ENCODE measurements around the gene ARHGAP8.
"Not testable (repeated sequence)": the region's sequence is repeated elsewhere in the genome, so short reads cannot be mapped to it uniquely, and the experiment has no call there.

Gene ARHGAP8

GRCh38 chr22:44838316-44839016 is 86.1 kb downstream of the ARHGAP8 start:
- DNase-seq, result no peak

GRCh38 chr22:44839061-44839460 is 86.7 kb downstream of the ARHGAP8 start:
- DNase-seq, result no peak

- no peak for DNase-seq
Observed at GRCh38 chr22:44839721-44840120, 87.3 kb downstream of the ARHGAP8 start.

GRCh38 chr22:44840611-44841322 is 88.4 kb downstream of the ARHGAP8 start:
- DNase-seq, result no peak

- no peak for DNase-seq
Observed at GRCh38 chr22:44842417-44842816, 90.0 kb downstream of the ARHGAP8 start.

GRCh38 chr22:44845191-44845590 is 92.8 kb downstream of the ARHGAP8 start:
- no peak for DNase-seq

GRCh38 chr22:44845796-44846720 is 93.7 kb downstream of the ARHGAP8 start:
- no peak for DNase-seq

GRCh38 chr22:44846726-44847275 is 94.4 kb downstream of the ARHGAP8 start:
- DNase-seq, result no peak

GRCh38 chr22:44847380-44847779 is 95.0 kb downstream of the ARHGAP8 start:
- DNase-seq, result no peak

GRCh38 chr22:44847892-44848291 is 95.5 kb downstream of the ARHGAP8 start:
- no peak for DNase-seq

GRCh38 chr22:44848296-44848741 is 95.9 kb downstream of the ARHGAP8 start:
- DNase-seq, result no peak

- DNase-seq, result no peak
Observed at GRCh38 chr22:44848791-44849420, 96.5 kb downstream of the ARHGAP8 start.

- DNase-seq, result no peak
Observed at GRCh38 chr22:44850946-44851345, 98.6 kb downstream of the ARHGAP8 start.

- not testable (repeated sequence) for DNase-seq
Observed at GRCh38 chr22:44854641-44855040, 102.3 kb downstream of the ARHGAP8 start.

GRCh38 chr22:44855855-44856254 is 103.5 kb downstream of the ARHGAP8 start:
- DNase-seq, result no peak

- DNase-seq, result not testable (repeated sequence)
Observed at GRCh38 chr22:44858819-44859218, 106.4 kb downstream of the ARHGAP8 start.

GRCh38 chr22:44859641-44860040 is 107.3 kb downstream of the ARHGAP8 start:
- no peak for DNase-seq

GRCh38 chr22:44860311-44860710 is 107.9 kb downstream of the ARHGAP8 start:
- no peak for DNase-seq

- no peak for DNase-seq
Observed at GRCh38 chr22:44861245-44861644, 108.9 kb downstream of the ARHGAP8 start.

GRCh38 chr22:44862281-44862680 is 109.9 kb downstream of the ARHGAP8 start:
- DNase-seq, result no peak

GRCh38 chr22:44862981-44863860 is 110.8 kb downstream of the ARHGAP8 start:
- no peak for DNase-seq

Measured in effector CD4-positive, alpha-beta T cell (primary cell).